ENCODE data around the gene SERP2.

The SERP2 gene

GRCh38 chr13:44359983-44360375 lies 13.6 kb upstream of the SERP2 start:
- no peaks in the 10 kb centered on the region for H3K9me3 ChIP-seq (ENCODE audit: control insufficient read depth, insufficient read depth, low read depth, low read length)
- ChIA-PET POLR2A (interaction anchor here (0.7 to 0.8 kb wide), 2 partner anchors 75 to 77 kb away, joined by 3 read pairs; no protein-coding TSS in a partner anchor), CTCF (no interaction called here)
- no peaks in the 10 kb centered on the region for H3K4me1 ChIP-seq (ENCODE audit: control insufficient read depth, insufficient read depth, low read length)
- no peak overlapping the region for H3K27ac ChIP-seq (ENCODE audit: extremely low read depth, low read depth, low read length)
- H3K4me3 ChIP-seq (ENCODE audit: low read depth, low read length), result no peak overlapping the region
- TF ChIP-seq ZNF324 (tag by site-specific recombination; IDR thresholded peaks at IDR 0.05), result no peak
- TF ChIP-seq HIC1 (tag by site-specific recombination; IDR thresholded peaks at IDR 0.05), result no peak
- no peak for TF ChIP-seq ZNF513 (tag by site-specific recombination; IDR thresholded peaks at IDR 0.05)
- TF ChIP-seq MEIS1 (CRISPR knock-in tag; IDR thresholded peaks at IDR 0.05; ENCODE audit: borderline replicate concordance), result no peak
- no peak for TF ChIP-seq ZNF266 (tag by site-specific recombination; IDR thresholded peaks at IDR 0.05; ENCODE audit: low read depth)
- TF ChIP-seq ZNF645 (tag by site-specific recombination; IDR thresholded peaks at IDR 0.05), result no peak
- no peak for TF ChIP-seq ZNF211 (tag by site-specific recombination; IDR thresholded peaks at IDR 0.05; ENCODE audit: low read depth)
- TF ChIP-seq ZBTB48 (tag by site-specific recombination; IDR thresholded peaks at IDR 0.05), result no peak
- TF ChIP-seq ZNF621 (tag by site-specific recombination; IDR thresholded peaks at IDR 0.05), result no peak
- TF ChIP-seq ZBTB26 (tag by site-specific recombination; optimal IDR thresholded peaks at IDR 0.05), result no peak
- no peak for TF ChIP-seq WT1 (tag by site-specific recombination; IDR thresholded peaks at IDR 0.05)
- no peak for TF ChIP-seq YY2 (tag by site-specific recombination; IDR thresholded peaks at IDR 0.05)
- TF ChIP-seq ZNF112 (tag by site-specific recombination; IDR thresholded peaks at IDR 0.05), result no peak
- no peaks in the 10 kb centered on the region for H3K36me3 ChIP-seq (ENCODE audit: control insufficient read depth in 2 of 2, insufficient read depth in 1 of 2, low read length in 2 of 2)

- Histone ChIP-seq H3K27ac (ENCODE audit: extremely low read depth, low read depth, low read length) (no peak overlapping the region), H3K4me3 (ENCODE audit: low read depth, low read length) (no peak overlapping the region), H3K9me3 (ENCODE audit: control insufficient read depth, insufficient read depth, low read depth, low read length) (no peaks in the 10 kb centered on the region), H3K4me1 (ENCODE audit: control insufficient read depth, insufficient read depth, low read length) (no peaks in the 10 kb centered on the region), H3K36me3 (ENCODE audit: control insufficient read depth in 2 of 2, insufficient read depth in 1 of 2, low read length in 2 of 2) (no peaks in the 10 kb centered on the region)
- POLR2A ChIA-PET, result interaction anchor here (0.6 kb wide), 1 partner anchor 7 kb away, joined by 6 read pairs; no protein-coding TSS in a partner anchor
- TF ChIP-seq PRDM10 (tag by site-specific recombination; IDR thresholded peaks at IDR 0.05) (no peak), FEZF1 (tag by site-specific recombination; IDR thresholded peaks at IDR 0.05) (peak; percentile 15; the same call in 1 of the 2 replicates)
- CTCF ChIA-PET, result interaction anchor here (0.6 kb wide), 1 partner anchor 104 kb away, joined by 3 read pairs; no protein-coding TSS in a partner anchor
Measured at GRCh38 chr13:44362394-44363040, 11.1 kb upstream of the SERP2 start.

Data from HEK293 (cell line).